ENCODE results near the gene HERC6. TPM values are rescaled to one million over a fixed set of nuclear protein-coding genes. Genes with fewer than 3 reads are reported as not detected.

Gene HERC6
- total RNA-seq, 1 experiment from 2014 or later: 7.6 TPM

- Mint-ChIP-seq H3K9me3 (ENCODE audit: unreplicated experiment) (peaks cover 10% of the 10 kb centered on the region), H3K4me3 (ENCODE audit: unreplicated experiment) (no peak overlapping the region), H3K27me3 (ENCODE audit: insufficient read depth, unreplicated experiment) (no peaks in the 10 kb centered on the region), H3K4me1 (ENCODE audit: low read depth, unreplicated experiment) (no peaks in the 10 kb centered on the region), H3K27ac (ENCODE audit: unreplicated experiment) (no peak overlapping the region), H3K36me3 (ENCODE audit: insufficient read depth, unreplicated experiment) (peaks cover 9% of the 10 kb centered on the region)
- ChIA-PET POLR2A (no interaction called here), CTCF (no interaction called here)
- intact Hi-C loops (cut with micrococcal nuclease; ENCODE audit: unreplicated experiment): no loop called here
- H3K4me1 ChIP-seq: no peaks in the 10 kb centered on the region
- H3K36me3 ChIP-seq (ENCODE audit: control insufficient read depth, insufficient read depth, low read length): no peaks in the 10 kb centered on the region
- no peaks in the 10 kb centered on the region for H3K27me3 ChIP-seq (replicated peaks; ENCODE audit: control insufficient read depth, insufficient read depth, low read length)
- no peak for TF ChIP-seq CTCF (IDR thresholded peaks at IDR 0.05; ENCODE audit: insufficient read depth in 1 of 2, low read depth in 1 of 2, low read length in 1 of 2, severe bottlenecking in 1 of 2, unreplicated experiment in 1 of 2)
- no peaks in the 10 kb centered on the region for H3K9me3 ChIP-seq
- no peak for DNase-seq
- no peak overlapping the region for H3K4me3 ChIP-seq (ENCODE audit: low read depth, low read length)
- no TSS peak for BruUV-seq (replicated peaks)
These were observed 74.3 kb downstream of the HERC6 start for GRCh38 chr4:88452912-88453311.

- H3K27ac Mint-ChIP-seq (ENCODE audit: unreplicated experiment): peak within 1 kb of the TSS; percentile 81
- no peaks in the 10 kb centered on the region for H3K4me1 Mint-ChIP-seq (ENCODE audit: low read depth, unreplicated experiment)
- peak; percentile 88 to 90 for DNase-seq
- peaks cover 10% of the 10 kb centered on the region for H3K9me3 Mint-ChIP-seq (ENCODE audit: unreplicated experiment)
- POLR2A ChIA-PET: interaction anchor here (0.9 kb wide), 1 partner anchor 21 kb away, joined by 3 read pairs; no protein-coding TSS in a partner anchor
- intact Hi-C loops (cut with micrococcal nuclease; ENCODE audit: unreplicated experiment): loop anchor here (1.0 to 2.0 kb wide), 5 partner anchors 59 to 237 kb away; partner anchors contain the start of gene PPM1K
- TF ChIP-seq CTCF (IDR thresholded peaks at IDR 0.05; ENCODE audit: insufficient read depth in 1 of 2, low read depth in 1 of 2, low read length in 1 of 2, severe bottlenecking in 1 of 2, unreplicated experiment in 1 of 2): peak; percentile 54 to 80
- Histone ChIP-seq H3K9me3 (no peaks in the 10 kb centered on the region), H3K4me1 (no peaks in the 10 kb centered on the region), H3K36me3 (ENCODE audit: control insufficient read depth, insufficient read depth, low read length) (no peaks in the 10 kb centered on the region), H3K27me3 (replicated peaks; ENCODE audit: control insufficient read depth, insufficient read depth, low read length) (no peaks in the 10 kb centered on the region), H3K4me3 (ENCODE audit: low read depth, low read length) (peak within 1 kb of the TSS; percentile 50)
- CTCF ChIA-PET: interaction anchor here (0.5 to 2.4 kb wide), 7 partner anchors 12 to 424 kb away, joined by 3 to 12 read pairs (median 5); partner anchors contain the start of gene HERC6
- BruUV-seq (replicated peaks): no TSS peak
- peaks cover 3% of the 10 kb centered on the region for H3K27me3 Mint-ChIP-seq (ENCODE audit: insufficient read depth, unreplicated experiment)
- H3K4me3 Mint-ChIP-seq (ENCODE audit: unreplicated experiment): peak within 1 kb of the TSS; percentile 87
- H3K36me3 Mint-ChIP-seq (ENCODE audit: insufficient read depth, unreplicated experiment): peaks cover 9% of the 10 kb centered on the region
These were observed 78.1 kb downstream of the HERC6 start, which contains the start of gene HERC5 for GRCh38 chr4:88456670-88457306. Gene HERC5, plus strand, starts transcription at chr4:88457119. Its CDS starts 151 bp downstream, at chr4:88457270.

GRCh38 chr4:88457307-88458103 lies 78.9 kb downstream of the HERC6 start:
- no peaks in the 10 kb centered on the region for H3K27me3 ChIP-seq (replicated peaks; ENCODE audit: control insufficient read depth, insufficient read depth, low read length)
- ChIA-PET POLR2A (no interaction called here), CTCF (interaction anchor here (0.5 to 2.4 kb wide), 7 partner anchors 12 to 424 kb away, joined by 3 to 12 read pairs (median 5); partner anchors contain the start of gene HERC6)
- intact Hi-C loops (cut with micrococcal nuclease; ENCODE audit: unreplicated experiment): loop anchor here (2.0 kb wide), 2 partner anchors 89 to 173 kb away; partner anchors contain the start of gene PPM1K
- H3K27me3 Mint-ChIP-seq (ENCODE audit: insufficient read depth, unreplicated experiment): peaks cover 3% of the 10 kb centered on the region
- H3K36me3 Mint-ChIP-seq (ENCODE audit: insufficient read depth, unreplicated experiment): peaks cover 9% of the 10 kb centered on the region
- DNase-seq: peak; percentile 34 to 66
- H3K4me3 ChIP-seq (ENCODE audit: low read depth, low read length): peak overlapping the region; percentile 50
- H3K4me3 Mint-ChIP-seq (ENCODE audit: unreplicated experiment): peak overlapping the region; percentile 87
- BruUV-seq (replicated peaks): no TSS peak
- no peak for TF ChIP-seq CTCF (IDR thresholded peaks at IDR 0.05; ENCODE audit: insufficient read depth in 1 of 2, low read depth in 1 of 2, low read length in 1 of 2, severe bottlenecking in 1 of 2, unreplicated experiment in 1 of 2)
- H3K27ac Mint-ChIP-seq (ENCODE audit: unreplicated experiment): peak overlapping the region; percentile 81
- no peaks in the 10 kb centered on the region for H3K36me3 ChIP-seq (ENCODE audit: control insufficient read depth, insufficient read depth, low read length)
- H3K4me1 ChIP-seq: no peaks in the 10 kb centered on the region
- no peaks in the 10 kb centered on the region for H3K4me1 Mint-ChIP-seq (ENCODE audit: low read depth, unreplicated experiment)
- no peaks in the 10 kb centered on the region for H3K9me3 ChIP-seq
- peaks cover 10% of the 10 kb centered on the region for H3K9me3 Mint-ChIP-seq (ENCODE audit: unreplicated experiment)
